PFSK-1 (cell line): Measurements from ENCODE around the gene ZER1.

Source experiments
- FOXP2 ChIP-seq: optimal IDR thresholded peaks from 2 replicates; pipeline ENCODE3; 2011; ENCODE audit warnings: borderline replicate concordance, control low read depth, inconsistent platforms; ENCODE audit not compliant: insufficient read depth; ENCODE audit errors: extremely low read length, extremely low read depth
- POLR2AphosphoS5 ChIP-seq: IDR thresholded peaks from 2 replicates; pipeline ENCODE4 v1.6.1; 2012; ENCODE audit warnings: low read depth, mild to moderate bottlenecking, control low read depth, low read length, moderate library complexity
- SIN3A ChIP-seq: IDR thresholded peaks from 2 replicates; pipeline ENCODE4 v1.6.1; 2012; ENCODE audit warnings: mild to moderate bottlenecking, low read length, moderate library complexity, borderline replicate concordance; ENCODE audit not compliant: insufficient read depth
- TAF1 ChIP-seq: IDR thresholded peaks from 2 replicates; pipeline ENCODE4 v1.6.1; 2012; ENCODE audit warnings: low read length, control low read depth, borderline replicate concordance; ENCODE audit not compliant: insufficient read depth
- TF ChIP-seq, protein P1 (sequence below), 2 experiments: IDR thresholded peaks; 2 replicates each; pipeline versions ENCODE4 v1.6.1 to v1.8.0; 2011 to 2012; ENCODE audit warnings: low read depth in 2 of 2, low read length in 2 of 2, control low read depth in 1 of 2, inconsistent platforms in 1 of 2, mild to moderate bottlenecking in 1 of 2, moderate library complexity in 1 of 2; ENCODE audit not compliant: insufficient read depth in 1 of 2

Gene ZER1

GRCh38 chr9:128774804-128775203 lies 3.1 kb upstream of the ZER1 start:
- TF ChIP-seq POLR2AphosphoS5 (no peak), FOXP2 (no peak), SIN3A (no peak), TAF1 (no peak)
- TF ChIP-seq, protein P1, sequence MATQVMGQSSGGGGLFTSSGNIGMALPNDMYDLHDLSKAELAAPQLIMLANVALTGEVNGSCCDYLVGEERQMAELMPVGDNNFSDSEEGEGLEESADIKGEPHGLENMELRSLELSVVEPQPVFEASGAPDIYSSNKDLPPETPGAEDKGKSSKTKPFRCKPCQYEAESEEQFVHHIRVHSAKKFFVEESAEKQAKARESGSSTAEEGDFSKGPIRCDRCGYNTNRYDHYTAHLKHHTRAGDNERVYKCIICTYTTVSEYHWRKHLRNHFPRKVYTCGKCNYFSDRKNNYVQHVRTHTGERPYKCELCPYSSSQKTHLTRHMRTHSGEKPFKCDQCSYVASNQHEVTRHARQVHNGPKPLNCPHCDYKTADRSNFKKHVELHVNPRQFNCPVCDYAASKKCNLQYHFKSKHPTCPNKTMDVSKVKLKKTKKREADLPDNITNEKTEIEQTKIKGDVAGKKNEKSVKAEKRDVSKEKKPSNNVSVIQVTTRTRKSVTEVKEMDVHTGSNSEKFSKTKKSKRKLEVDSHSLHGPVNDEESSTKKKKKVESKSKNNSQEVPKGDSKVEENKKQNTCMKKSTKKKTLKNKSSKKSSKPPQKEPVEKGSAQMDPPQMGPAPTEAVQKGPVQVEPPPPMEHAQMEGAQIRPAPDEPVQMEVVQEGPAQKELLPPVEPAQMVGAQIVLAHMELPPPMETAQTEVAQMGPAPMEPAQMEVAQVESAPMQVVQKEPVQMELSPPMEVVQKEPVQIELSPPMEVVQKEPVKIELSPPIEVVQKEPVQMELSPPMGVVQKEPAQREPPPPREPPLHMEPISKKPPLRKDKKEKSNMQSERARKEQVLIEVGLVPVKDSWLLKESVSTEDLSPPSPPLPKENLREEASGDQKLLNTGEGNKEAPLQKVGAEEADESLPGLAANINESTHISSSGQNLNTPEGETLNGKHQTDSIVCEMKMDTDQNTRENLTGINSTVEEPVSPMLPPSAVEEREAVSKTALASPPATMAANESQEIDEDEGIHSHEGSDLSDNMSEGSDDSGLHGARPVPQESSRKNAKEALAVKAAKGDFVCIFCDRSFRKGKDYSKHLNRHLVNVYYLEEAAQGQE (IDR thresholded peaks at IDR 0.05; ENCODE audit: insufficient read depth in 1 of 2, low read depth in 2 of 2, low read length in 2 of 2): no peak

DNA sequence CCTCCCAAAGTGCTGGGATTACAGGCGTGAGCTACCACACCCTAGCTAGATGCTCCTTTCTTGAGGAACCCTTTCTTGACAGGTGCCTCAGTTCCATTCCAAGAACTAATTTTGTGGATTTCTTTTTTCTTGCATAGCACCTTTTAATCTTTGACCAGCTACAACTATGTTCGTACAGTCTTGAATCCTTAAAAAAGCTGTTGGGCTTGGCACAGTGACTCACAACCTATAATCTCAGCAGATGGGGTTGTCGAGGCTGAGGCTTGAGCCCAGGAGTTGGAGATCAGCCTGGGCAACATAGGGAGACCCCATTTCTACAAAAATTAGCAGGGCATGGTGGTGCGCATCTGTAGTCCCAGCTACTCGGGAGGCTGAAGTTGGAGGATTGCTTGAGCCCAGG lies 1.3 kb upstream of the ZER1 start:
- TF ChIP-seq, protein P1 (IDR thresholded peaks at IDR 0.05; ENCODE audit: insufficient read depth in 1 of 2, low read depth in 2 of 2, low read length in 2 of 2): no peak
- TF ChIP-seq FOXP2: no peak
- TF ChIP-seq TAF1: no peak
- no peak for TF ChIP-seq SIN3A
- TF ChIP-seq POLR2AphosphoS5: no peak

DNA sequence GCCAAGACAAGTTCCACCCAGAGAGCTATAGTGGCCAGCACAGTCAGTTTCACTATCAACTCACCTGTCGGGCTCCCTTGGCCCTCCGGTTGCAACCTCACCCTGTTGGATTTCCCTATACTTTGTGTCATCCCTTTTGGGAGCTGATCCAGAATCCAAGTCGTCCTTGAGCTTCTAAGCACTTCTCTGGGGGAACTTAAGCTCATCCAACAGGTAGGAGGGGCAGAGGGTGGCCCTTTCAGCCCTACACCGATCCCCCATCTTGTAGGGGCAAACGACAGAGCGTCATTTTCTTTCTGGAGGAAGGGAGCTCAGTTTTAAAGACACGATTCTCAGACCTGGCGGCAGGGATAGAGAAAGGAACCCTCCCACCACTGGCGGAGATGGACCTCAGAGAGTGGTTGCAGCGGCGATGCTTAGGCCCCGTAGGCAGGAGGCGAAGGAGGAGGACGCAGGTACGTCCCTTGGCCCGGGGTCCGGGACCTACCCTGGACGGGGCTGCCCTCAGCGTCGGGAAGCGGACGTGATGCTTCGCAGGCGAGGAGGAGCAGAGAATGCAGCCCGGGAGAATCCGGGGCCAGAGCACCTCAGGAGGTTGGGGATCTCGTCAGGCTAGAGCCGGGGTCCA lies 519 bp downstream of the ZER1 start:
- no peak for TF ChIP-seq TAF1
- TF ChIP-seq SIN3A: no peak
- no peak for TF ChIP-seq FOXP2
- TF ChIP-seq, protein P1 (IDR thresholded peaks at IDR 0.05; ENCODE audit: insufficient read depth in 1 of 2, low read depth in 2 of 2, low read length in 2 of 2): no peak
- TF ChIP-seq POLR2AphosphoS5: no peak

- no peak for TF ChIP-seq TAF1
- no peak for TF ChIP-seq POLR2AphosphoS5
- TF ChIP-seq FOXP2: no peak
These were observed 1.3 kb downstream of the ZER1 start for GRCh38 chr9:128770286-128771030.

DNA sequence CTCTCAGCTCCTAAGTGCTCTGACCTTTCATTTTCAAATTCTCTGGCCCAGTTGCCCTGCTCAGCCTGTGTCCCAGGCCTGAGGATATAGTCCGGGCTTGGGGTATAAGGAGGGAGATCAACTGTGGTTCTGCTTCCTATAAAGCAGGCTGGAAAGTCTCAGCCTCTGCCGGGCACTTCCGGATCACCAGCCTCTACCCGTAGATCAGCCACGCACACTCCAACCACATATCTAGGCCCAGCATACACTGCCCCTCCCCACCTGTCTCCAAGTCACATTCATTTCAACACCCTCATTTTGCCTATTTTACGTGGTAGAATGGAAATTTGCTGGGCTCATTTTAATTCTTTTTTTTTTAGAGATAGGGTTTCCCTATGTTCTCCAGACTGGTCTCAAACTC lies 3.1 kb downstream of the ZER1 start:
- TF ChIP-seq TAF1: no peak
- TF ChIP-seq, protein P1 (IDR thresholded peaks at IDR 0.05; ENCODE audit: insufficient read depth in 1 of 2, low read depth in 2 of 2, low read length in 2 of 2): no peak
- no peak for TF ChIP-seq SIN3A
- TF ChIP-seq POLR2AphosphoS5: no peak
- TF ChIP-seq FOXP2: no peak
